Lower leg skin (tissue), 3 donors: ENCODE results near the gene MUC3A.

Source experiments
- POLR2A ChIP-seq, 2 donors: fragments of 450-650 bp; IDR thresholded peaks; one replicate each; pipeline ENCODE4 v1.6.1; 2016 to 2017; ENCODE audit warnings: antibody characterized with exemption in 2 of 2, mild to moderate bottlenecking in 1 of 2, moderate library complexity in 1 of 2
- TF ChIP-seq, protein P1 (sequence below), 3 donors: fragments of 450-650 bp; IDR thresholded peaks; one replicate each; pipeline ENCODE4 v1.5.1; 2016; ENCODE audit warnings: antibody characterized with exemption in 3 of 3, mild to moderate bottlenecking in 3 of 3, moderate library complexity in 2 of 3

DNA sequence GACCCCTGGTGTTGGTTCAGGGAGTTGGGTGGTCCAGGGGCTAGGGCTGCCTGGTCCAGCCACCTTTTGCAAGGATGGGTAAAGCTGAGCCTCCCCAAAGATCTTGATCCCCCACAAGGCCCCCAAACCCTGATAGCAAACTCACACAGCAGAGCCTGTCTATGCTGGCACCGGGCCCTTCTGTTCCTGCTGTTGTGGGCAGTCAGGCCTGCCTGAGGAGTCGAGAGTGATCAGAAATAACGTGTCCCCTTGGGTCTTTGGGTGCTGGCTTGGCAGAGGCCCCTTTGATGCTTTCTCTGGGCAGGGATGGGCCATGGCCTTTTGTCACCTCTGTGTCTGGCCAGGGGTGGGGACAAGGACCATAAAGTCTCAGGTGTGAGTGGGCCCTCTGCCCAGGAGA is 19.3 kb downstream of the MUC3A start:
- TF ChIP-seq, protein P1, sequence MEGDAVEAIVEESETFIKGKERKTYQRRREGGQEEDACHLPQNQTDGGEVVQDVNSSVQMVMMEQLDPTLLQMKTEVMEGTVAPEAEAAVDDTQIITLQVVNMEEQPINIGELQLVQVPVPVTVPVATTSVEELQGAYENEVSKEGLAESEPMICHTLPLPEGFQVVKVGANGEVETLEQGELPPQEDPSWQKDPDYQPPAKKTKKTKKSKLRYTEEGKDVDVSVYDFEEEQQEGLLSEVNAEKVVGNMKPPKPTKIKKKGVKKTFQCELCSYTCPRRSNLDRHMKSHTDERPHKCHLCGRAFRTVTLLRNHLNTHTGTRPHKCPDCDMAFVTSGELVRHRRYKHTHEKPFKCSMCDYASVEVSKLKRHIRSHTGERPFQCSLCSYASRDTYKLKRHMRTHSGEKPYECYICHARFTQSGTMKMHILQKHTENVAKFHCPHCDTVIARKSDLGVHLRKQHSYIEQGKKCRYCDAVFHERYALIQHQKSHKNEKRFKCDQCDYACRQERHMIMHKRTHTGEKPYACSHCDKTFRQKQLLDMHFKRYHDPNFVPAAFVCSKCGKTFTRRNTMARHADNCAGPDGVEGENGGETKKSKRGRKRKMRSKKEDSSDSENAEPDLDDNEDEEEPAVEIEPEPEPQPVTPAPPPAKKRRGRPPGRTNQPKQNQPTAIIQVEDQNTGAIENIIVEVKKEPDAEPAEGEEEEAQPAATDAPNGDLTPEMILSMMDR (IDR thresholded peaks at IDR 0.05), result no peak
- TF ChIP-seq POLR2A (IDR thresholded peaks at IDR 0.05), result no peak
